ENCODE measurements around the gene OGFOD2.
"Not testable (repeated sequence)": the region's sequence is repeated elsewhere in the genome, so short reads cannot be mapped to it uniquely, and the experiment has no call there.

The OGFOD2 gene

DNA sequence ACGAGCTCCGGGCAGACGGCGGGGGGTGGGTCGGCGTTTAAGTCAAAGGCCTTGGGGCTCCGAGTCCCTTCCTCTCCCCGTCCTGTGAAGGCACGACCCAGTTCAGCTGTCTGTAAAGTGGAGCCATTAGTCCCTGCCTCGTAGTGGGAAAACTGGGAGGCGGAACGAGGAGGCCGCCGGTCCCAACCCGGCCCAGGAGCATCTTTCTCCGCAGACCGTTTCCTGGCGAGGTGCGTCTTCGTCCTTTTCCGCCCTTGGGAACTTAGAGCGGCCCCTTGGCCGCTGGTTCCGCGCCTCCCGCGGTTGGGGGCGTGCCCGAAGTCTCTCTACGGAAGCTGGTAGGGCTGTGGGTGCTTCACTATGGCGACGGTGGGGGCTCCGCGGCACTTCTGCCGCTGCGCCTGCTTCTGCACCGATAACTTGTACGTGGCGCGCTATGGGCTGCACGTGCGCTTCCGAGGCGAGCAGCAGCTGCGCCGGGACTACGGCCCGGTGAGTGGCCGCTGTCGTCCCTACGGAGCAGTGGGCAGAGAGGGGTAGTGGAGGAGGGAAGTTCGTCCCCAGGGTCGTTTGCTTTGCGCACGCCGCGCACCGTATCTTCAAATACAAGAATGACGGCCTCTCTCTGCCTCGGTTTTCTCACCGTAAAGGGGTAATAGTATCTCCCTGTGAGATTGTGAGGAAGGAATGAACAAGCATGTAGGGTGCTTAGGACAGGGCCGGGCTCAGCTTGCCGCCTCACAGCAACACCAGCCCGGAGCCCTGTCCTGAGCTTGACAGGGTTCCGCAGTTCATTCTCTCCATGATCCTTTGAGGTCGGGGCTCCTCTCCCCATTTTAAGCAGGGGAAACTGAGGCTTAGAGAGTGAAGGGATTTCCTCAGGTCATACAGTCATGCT, at the start of gene OGFOD2:
Gene OGFOD2, plus strand, starts transcription at position 353 of the 898 bp plus-strand sequence. Its CDS starts 8 bp downstream, at position 361.
- DNase-seq (ENCODE audit: low spot score), result peak; percentile 86

DNA sequence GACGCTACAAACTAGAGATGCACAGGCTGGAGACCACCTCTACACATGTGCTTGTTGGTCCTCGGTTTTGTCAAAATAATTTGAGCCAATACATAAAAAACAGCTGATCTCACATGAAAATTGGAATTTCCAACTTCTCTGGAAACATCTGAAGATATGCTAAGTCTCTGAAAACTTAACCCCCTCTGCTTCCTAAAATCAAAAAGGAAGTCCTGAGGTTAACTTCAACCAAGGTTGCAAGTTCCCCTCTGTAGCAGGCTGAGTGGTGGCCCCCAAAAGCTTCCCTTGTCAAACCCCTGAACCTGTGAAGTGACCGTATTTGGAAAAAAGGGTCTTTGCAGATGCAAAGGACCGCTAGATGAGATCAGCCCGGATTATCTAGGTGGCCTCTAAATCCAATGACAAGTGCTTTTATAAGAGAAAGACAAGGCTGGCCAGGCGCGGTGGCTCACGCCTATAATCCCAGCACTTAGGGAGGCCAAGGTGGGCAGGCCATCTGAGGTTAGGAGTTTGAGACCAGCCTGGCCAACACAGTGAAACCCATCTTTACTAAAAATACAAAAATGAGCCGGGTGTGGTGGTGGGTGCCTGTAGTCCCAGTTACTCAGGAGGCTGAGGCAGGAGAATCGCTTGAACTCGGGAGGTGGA, 47.2 kb upstream of the OGFOD2 start:
- DNase-seq (ENCODE audit: low spot score), result no peak

DNA sequence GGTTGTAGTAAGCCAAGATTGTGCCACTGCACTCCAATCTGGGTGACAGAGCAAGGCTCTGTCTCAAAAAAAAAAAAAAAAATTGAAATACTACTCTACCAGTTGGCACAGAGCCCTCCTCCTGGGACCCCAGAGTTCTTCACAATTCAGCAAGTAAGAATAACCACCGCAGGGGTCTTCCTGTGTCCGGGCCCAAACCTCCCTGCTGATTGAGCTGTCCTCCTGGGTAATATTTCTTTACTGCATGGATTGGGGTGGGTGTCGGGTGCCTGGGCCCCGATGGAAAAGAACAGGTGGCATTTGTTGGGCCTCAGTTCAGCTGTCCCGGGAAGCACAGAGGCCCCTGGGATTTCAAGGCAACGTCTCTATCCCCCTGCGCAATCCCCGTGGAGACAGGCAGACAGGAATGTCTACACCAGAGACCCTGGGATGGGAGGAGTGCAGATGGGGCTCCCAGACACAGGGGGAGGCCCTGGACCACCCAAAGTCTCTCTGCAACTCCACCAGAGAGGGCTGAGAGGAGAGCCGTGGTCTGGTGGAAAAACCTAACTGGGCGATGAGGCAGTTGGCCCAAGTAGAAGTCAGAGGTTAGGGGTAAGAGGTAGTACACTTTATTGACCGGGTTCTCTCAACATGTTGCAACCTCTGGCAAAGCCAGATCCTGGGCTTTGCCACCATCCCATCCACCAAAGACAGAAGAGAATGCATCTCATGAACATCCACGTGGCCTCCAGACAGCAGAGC, 46.5 kb upstream of the OGFOD2 start:
- DNase-seq (ENCODE audit: low spot score), result no peak

DNA sequence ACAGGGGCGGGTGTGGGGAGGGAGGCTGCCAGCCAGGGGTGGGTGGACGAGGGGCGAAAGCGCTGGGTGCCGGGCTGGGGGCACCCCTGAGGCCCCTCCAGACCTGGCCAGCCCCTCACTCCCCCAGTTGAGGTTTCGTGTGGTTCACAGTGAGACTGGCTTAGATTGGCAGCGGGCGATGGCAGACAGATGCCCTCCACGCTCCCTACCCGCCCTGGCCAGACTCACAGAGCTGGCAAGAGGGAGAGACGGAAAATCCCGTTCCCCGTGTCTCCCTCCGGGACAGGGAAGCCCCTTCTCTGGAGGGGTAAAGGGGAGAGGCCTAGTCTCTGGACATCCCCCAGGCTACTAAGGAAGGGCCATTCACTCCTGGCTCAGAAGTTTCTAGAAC, 45.9 kb upstream of the OGFOD2 start:
- no peak for DNase-seq (ENCODE audit: low spot score)

DNA sequence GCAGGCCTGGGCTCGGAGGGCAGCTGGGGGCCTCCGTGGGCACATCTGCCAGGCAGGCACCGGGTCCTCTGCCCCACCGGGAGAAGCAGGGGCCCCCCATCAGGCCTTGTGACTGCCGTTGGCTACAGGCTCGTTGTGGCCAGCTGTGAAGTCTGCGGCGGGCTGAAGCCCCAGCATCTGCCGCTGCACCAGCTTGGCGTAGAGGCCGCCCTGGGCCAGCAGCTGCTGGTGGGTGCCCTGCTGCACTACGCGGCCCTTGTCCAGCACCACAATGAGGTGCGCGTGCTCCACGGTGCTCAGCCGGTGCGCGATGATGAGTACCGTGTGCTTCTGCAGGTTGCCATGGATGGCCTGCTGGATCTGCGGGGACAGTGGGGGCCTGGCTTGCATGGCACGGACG, 45.2 kb upstream of the OGFOD2 start:
- no peak for DNase-seq (ENCODE audit: low spot score)

DNA sequence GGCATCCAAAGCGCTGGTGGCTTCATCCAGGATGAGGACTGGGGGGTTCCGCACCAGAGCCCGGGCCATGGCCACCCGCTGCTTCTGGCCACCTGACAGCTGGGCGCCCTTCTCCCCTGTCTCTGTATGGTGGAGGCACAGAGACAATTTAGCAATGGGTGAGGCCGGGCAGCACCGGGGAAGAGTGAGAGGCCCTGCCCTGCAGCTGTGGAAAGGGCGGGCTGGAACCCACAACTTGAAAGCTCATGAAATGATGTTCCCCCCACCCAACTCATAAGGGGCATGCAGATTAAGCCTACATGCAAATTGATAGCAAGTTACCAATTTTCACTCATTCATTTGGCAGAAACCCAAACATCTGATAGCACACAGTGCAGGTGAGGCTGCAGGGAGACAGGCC, 42.8 kb upstream of the OGFOD2 start:
- no peak for DNase-seq (ENCODE audit: low spot score)

DNA sequence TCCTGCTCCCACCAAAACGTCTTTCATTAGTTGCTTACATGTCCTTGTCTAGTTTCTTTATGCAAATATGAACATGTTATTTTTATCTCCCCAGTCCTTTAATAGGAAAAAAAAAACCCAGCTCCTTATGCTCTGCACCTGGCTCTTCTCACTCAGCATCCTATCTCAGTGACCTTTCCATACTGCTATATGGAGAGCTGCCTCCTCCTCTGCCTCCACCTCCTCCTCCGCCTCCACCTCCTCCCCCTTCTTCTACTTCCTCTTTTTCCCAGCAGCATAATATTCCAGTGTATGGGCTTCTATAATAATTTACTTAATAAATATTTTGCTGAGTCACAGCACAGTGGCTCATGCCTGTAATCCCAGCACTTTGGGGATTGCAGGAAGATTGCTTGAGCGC, 40.3 kb upstream of the OGFOD2 start:
- no peak for DNase-seq (ENCODE audit: low spot score)

DNA sequence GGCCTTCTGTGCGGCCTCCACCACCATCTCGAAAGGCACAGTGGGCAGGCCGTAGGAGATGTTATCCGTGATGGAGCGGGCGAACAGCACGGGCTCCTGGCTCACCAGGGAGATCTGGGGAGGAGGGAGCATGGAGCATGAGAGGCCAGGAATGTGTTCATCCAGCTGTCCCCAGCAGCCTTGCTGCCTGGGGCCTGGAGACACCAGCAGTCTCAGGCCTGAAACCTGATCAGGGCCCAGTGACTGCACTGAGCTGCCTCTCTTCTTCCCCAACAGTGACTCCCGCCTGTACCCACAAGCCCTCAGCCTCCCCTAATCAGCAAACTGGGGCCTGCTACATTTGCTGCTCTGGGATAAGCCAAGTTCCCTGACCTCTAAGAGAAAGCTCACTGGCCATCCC, 39.7 kb upstream of the OGFOD2 start:
- no peak for DNase-seq (ENCODE audit: low spot score)

DNA sequence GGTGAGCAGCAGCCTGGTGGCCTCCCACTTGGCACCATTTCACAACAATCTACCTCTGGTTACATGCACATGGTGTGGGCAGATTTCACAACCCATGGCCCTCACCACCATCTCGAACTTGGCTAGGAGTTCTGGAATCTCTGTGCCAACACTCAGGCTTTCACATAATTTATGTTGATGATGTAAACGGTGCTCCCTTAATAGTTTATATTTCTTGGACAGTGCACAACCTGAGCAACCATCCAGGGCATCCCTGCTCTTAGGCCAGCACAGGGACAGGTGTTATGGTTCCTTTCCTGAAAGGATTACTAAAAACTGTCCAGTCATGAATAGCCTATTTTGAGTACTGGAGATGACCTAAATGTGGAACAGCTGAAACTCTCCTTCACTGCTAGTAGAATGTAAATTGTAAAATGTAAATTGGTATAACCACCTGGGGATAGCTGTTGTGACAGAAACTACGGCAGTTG, 37.4 kb upstream of the OGFOD2 start:
- no peak for DNase-seq (ENCODE audit: low spot score)

DNA sequence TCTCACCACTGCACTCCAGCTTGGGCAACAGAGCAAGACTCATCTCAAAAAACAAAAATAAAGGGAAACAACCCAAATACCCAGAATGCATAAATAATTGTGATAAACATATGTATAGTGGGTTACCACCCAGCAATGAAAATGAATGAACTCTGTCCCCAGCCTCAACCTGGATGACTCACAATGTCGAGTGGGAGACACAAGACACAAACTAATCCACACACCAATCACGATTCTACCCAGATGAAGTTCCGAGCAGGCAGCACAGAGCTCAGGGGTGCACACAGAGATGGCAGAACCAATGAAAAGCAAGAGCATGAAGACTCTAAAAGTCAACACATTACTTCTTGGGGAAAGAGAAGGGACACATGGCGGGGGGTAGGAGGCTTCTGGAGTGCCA, 35.9 kb upstream of the OGFOD2 start:
- DNase-seq (ENCODE audit: low spot score), result no peak

DNA sequence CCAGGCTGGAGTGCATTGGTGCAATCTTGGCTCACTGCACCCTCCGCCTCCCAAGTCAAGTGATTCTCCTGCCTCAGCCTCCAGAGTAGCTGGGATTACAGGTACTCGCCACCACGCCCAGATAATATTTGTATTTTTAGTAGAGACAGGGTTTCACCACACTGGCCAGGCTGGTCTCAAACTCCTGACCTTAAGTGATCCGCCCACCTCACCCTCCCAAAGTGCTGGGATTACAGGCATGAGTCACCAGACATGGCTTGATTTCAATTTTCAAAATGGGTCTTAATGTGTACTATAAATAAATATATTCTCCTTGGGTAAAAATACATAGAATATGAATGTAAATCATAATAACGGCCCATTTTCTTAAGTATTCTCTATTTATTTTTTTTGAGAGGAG, 33.7 kb upstream of the OGFOD2 start:
- not testable (repeated sequence) for DNase-seq (ENCODE audit: low spot score)

DNA sequence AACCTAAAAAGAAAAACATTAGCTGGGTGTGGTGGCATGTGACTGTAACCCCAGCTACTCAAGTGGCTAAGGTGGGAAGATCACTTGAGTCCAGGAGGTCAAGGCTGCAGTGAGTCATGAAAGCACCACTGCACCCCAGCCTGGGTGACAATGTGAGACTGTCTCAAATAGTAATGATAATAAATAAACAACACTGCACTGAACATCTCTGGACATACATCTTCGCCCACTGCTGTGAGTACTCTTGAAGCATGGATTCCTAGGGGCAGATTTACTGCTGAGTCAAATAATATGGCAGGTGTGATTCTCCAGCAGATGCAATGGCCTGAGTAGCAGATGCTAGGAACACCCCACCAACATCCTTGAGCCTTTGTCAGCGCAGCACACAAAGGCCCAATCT, 32.4 kb upstream of the OGFOD2 start:
- no peak for DNase-seq (ENCODE audit: low spot score)

DNA sequence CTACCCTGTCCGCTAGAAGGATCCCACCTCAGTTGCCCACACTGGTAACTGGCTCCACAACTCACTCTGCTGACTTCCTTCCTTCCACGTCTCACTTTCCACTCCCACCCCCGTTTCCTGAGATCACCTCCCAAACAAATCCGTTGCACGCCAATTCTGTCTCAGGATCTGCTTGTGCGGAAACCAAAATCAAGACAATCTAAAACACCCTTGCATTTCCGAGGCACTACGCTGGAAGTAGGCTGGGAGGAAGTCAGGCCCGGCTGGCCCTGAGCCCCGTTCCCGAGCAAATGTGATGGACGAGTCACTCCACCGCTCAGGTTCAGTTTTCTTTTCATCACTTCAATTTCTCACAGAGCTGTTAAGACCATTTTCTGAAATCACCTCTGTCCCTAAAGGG, 31.8 kb upstream of the OGFOD2 start:
- no peak for DNase-seq (ENCODE audit: low spot score)

DNA sequence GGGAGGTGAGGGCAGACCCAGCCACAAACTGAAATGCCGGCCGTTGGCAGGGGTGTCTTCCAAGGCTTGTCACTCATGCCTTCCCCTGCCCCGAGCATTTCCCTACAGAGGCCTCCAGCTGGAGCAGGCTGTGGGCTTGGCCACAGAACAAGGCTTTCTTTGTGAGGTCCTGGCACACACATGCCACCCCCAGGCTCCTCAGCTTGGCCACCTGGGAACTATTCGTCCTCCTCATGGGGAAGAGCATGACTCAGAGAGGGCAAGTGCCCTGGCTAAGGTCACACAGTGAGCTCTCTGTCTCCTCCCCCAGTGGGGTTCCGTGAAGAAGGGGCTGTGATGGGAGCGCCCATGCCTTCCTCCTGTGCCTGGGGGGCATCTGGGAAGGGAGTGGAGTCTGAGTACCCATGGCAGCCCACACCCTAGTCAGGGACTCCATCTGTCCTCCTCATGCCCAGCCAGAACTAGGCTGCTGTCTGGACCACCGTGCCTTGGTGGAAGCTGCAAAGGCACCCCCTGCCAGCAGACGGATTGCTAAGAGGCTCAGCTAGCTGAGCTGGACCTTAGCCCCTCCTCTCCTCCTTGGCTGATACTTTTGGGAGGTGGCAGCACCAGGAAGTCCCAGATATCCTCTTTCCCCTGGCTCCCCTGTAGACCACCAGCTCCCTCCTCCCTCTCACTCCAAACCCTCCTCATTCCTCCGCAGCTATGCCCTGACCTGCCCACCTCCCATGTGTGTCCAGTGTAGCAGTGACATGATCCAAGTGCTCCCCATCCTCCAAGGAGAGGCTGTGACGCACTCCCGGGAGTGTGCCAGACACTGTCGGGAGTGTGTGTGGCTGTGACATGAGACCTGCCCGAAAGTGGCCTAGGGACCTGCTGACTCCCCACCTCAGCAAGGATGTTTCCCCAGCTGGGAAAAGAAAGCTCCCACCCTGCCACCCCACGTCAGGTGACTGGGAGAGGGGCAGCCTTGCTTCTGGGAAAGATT, 30.1 kb upstream of the OGFOD2 start:
- peak; percentile 95 for DNase-seq (ENCODE audit: low spot score)

DNA sequence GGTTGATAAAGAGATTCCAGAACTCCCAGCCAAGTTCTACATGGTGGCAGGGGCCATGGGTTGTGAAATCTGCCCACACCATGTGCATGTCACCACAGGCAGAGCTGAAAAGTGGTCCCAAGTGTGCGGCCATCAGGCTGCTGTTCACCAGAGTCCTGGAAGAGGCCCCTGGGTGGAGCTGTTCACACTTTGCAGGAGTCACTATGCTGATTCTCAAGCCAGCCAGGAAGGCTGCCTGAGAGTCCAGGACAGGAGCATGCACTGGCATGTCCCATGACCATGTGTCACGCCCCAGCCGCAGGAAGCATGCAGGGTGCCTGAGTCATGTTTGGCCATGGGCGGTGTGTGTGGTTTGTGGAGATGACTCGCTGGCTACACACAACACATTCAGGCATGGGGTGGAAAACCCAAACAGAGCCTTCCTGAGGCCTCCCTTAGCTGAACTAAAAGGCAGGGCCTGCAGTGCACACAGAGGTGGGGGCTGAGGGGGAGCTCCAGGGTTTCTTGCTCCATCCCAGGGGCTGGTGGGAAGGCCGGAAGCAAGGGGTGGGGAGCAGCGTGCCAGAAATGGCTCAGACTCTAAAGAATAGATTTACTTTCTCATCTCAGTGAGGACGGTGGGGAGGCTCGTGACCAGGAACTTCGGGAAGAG, 28.2 kb upstream of the OGFOD2 start:
- peak; percentile 58 for DNase-seq (ENCODE audit: low spot score)

DNA sequence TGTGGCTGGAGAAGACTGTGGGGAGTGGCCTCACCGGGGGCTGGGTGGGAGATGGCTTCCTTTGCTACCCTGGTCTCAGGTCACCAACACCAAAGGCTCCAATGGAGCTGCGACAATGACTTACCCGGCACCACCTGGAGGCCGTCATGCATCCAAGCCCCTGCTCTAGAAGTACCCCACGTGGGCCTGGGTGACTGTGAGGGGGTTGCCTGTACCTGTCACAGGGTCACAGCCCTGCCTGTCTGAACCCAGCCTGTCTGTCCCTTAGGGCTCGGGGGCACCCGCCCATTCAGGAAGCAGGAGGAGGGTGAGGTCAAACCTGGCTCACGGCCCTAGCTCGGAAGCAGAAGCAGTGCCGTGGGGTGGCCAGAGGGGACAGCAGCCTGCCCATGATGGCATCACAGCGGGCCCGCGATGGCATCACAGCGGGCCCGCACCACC, 27.7 kb upstream of the OGFOD2 start:
- no peak for DNase-seq (ENCODE audit: low spot score)

DNA sequence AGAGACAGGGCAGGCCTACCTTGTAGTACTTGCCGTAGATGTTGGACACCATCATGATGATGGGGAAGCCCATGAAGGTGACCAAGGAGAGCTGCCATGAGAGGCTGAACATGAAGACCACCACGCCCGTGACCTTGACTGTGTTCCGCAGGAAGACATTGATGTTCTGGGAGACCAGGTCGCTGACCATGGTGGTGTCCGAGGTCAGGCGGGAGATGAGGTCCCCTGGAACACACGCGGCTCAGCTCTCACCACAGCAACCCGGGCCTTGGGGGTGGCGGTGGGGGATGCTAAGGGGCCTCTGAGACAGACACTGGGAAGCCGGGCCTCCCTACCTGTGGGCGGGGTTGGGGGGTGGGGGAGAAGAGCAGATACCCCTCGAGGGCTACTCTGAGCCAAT, 26.4 kb upstream of the OGFOD2 start:
- DNase-seq (ENCODE audit: low spot score), result no peak

DNA sequence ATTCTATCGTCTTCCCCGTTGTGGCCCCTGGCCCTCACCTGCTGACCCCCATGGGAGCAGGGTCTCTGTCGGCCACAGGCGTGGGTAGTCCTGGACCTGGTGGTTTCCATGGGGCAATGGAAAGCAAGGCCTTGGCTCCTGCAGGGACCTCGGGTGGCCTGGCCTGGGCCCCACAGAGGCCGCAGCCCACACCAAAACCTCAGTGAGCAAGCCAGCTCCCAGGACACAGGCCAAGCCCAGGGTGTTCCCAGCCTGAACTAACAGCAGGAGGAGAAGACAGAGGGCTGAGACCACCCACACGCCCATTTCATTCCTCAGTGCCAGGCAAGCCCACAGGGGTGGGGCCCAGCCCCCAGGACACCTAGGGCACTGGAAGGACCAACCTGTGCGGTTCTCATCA, 25.6 kb upstream of the OGFOD2 start:
- no peak for DNase-seq (ENCODE audit: low spot score)

DNA sequence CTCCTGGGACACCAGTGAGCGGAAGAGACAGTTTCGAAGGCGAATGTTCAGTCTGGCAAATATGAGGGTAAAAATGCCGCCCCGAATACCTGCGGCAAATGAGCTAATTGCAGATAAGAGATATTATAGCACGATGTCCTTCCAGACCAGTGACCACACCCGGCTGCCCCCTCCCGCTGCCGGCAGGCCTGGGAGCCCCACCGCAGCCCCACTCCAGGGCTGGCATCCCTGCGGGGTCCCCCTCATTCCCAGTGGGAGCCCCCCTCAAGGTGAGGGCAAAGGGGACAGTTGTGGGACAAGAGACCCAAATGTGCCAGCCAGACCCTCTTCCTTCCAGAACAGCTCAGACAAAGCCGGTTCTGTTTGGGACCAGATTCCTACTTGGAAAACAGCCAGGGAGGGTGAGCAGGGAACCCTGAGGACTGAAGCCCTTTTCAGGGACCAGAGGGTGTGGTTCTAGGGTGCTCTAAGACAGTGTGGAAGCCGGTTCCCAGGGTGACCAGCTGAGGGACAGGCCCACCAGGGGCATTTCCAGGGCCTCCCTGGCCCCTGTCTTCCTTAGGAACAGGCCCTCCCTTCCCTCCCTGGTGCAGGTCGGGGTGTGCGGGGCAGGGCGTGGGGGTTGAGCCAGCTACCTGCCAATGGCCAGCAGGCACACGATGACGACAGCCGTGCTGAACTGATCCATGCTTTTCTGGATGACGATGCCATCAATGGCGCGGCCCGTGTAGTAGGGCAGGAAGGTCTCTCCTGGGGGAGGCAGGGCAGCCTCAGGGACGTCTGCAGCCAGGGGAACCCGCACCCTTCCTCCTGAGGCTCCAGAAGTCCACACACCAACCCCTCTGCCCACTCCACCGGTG, 25.0 kb upstream of the OGFOD2 start:
- DNase-seq (ENCODE audit: low spot score), result no peak

DNA sequence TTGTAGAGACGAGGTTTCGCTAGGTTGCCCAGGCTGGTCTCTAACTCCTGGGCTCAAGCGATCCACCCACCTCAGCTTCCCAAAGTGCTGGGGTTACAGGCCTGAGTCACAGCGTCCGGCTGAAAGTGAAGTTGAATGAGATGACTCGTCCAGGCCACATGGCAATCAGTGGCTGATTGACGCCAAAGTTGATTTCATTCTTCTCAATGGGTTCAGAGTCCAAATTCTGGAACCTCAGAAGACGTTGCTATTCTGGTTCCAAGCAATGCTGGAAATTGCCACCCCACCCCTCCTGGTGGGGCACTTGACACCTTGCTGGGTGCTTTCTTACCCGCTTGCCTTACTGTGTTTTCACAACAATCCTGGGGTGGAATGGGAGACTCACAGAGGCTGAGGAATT, 23.6 kb upstream of the OGFOD2 start:
- DNase-seq (ENCODE audit: low spot score), result no peak
